GM19468 (cell line): ENCODE data around the gene TARS1.

Experiments
- ATAC-seq: cut with Tn5 transposase; IDR thresholded peaks from one replicate; pipeline ENCODE4 v1.9.1; 2021; ENCODE audit warnings: mild to moderate bottlenecking, moderate library complexity, moderate number of reproducible peaks; ENCODE audit not compliant: unreplicated experiment; ENCODE audit errors: extremely low read depth

Gene TARS1

GRCh38 chr5:33435893-33436490 lies 4.8 kb upstream of the TARS1 start:
- ATAC-seq, result peak; percentile 69

DNA sequence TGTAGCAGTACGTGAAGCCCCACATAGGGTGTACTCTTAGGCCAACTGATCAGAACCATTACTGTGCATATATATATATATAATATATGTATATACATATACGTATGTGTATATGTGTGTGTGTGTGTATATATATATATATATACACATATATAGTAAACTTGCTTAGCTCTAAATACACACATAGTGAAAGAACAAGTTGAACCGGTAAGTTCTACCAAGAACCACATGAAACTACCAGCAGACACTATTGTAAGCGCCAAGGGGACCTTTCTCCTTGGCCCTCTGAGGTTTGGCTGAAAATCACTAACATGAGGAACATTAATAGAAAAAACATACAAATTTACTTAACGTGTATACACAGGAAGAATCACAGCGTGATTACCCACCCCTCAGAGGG lies 1.8 kb upstream of the TARS1 start:
- ATAC-seq, result no peak

DNA sequence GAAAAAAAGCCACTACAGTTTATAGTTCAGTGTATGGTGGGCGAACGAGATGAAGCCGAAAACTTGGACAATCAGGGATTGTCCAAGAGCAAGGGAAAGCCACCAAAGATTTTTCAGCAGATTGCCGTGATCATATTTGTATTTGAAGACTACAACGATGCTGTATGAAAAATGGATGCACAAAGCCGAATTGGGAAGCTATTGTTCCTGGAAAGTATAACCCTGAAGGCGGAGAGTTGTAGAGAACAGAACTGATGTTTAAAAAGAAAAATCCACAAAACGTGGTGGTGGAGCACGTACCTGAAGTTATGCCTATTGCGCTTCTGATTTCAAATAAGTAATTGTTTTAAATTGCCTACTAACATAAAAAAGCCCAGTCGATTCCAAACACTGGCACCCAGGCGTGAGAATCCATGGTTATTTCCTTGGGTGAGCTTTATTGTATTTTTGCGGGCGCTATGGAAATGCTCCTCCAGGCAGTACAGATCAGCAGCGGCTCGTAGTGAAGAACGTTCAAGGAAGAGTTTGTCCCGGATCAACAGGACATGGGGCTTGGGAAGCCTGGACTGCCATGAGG lies 772 bp upstream of the TARS1 start:
- ATAC-seq, result no peak

DNA sequence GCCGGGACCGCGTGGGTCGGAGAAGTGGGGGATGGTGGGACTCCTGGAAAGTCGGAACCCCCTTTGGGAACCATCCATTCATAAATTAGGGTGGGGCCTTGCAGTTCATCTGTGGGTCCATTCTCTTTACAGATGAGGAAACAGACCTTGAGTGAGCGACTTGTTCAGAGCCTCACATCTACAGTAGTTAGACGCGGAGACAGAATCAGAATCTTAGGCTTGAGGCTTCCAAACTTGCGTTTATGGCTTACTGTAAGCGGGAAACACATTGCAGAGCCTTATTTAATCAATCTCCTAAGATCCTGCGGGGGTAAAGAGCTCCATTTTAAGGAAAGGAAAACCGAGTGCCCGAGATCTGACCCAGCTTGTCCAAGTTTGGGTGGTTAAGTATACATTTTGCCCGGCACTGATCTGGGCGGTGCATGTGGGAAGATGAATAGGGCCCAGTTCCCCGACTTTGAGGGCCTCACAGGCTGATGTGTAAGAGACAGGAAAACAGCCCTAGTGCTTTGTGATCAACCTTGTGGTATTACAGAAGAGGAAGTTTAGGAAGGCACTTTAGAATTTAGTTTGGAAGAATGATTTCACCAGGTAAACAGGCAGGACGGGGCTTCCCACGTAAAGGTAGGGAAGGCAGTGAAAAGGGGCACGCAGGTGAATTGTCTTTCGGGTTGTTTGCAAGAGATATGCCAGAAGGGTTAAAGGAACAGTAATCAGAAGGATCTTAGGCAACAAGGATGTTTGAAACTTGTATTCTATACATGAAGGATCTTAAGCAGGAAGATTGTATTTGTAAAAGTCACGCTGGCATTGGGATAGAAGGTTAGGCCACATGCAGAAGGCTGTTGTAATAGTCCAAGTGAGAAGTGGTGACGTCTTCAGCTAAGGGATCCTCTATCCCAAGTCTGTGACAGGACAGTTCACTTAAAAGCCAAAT lies 744 bp downstream of the TARS1 start:
- ATAC-seq, result no peak

DNA sequence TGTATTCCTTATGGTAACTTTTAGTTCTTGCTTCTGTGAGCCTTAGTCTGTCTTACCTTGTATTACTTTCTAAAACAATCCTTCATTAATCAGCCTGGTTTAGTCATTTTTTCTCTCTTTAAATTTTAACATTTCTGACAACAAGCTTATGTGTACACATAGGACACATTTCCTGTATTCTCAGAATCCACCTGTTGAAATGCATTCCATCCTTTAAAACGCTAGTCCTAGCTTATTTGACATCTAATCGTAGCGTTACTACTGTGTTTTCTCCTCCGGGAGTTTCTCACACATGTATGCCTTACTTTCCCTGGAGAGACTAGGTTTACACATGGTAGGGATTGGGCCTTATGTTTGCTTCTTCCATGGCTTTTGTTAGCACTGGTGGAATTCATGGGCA lies 3.8 kb downstream of the TARS1 start:
- ATAC-seq, result no peak

DNA sequence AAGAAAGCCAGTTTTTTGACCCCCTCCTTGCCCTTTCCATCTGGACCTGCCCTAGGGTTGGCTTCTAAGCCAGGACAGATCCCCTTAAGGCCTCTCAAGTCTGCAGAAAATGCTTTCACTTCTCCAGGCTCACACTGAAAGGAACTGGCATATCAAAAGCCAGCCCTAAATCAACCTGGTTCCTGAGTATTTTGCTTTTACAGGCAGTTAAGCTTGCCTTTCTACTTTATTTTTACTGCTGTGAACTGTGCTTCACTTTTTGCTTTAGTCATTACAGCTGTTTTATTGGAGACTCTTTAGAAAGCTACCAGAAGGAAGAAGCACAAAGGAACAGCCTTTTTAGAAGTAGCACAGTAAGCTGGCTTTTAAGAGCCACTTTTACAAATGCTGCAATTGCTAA lies 5.0 kb downstream of the TARS1 start:
- no peak for ATAC-seq

DNA sequence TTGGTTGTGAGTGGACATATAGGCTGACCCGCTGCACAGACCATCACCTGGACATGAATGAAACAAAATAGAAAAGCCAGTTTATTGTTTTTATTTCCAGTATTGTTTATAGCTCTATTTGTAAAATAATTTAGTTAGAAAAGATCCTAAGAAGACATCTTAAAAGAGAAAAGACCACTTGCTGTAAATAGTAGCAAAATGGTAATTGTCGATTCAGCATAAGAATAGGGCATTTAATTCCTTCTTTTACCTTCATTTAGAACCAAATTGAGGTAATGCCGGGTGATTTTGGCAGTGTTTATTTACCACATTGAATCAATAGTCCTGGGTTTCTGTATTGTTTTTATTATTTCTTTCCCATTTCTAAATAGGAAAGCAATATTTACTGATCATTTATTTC lies 7.4 kb downstream of the TARS1 start:
- ATAC-seq, result no peak

- ATAC-seq, result no peak
These were observed 16.4 kb downstream of the TARS1 start for GRCh38 chr5:33457126-33457525.

- no peak for ATAC-seq
These were observed 17.1 kb downstream of the TARS1 start for GRCh38 chr5:33457817-33458216.

GRCh38 chr5:33460210-33460609 lies 19.4 kb downstream of the TARS1 start:
- ATAC-seq, result no peak

- no peak for ATAC-seq
These were observed 21.7 kb downstream of the TARS1 start for GRCh38 chr5:33462456-33462855.

DNA sequence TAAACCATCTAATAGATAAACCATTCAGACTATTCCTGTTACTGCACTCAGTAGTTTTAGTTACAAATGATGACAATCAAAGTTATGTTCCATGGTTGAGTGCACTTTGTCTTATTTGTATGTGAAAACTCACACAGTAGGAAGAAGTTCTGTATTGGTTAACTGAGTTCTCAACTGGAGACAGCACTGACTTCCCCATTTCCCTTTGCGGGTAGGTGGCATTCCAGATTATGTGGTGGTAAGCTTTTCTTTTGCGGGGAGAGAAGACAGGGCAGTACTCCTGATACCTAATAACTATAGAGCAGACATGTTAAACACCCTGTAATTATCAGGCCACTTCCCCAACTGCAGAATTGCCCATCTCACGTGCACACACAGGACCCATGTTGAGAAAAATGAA lies 24.4 kb downstream of the TARS1 start:
- ATAC-seq, result no peak

DNA sequence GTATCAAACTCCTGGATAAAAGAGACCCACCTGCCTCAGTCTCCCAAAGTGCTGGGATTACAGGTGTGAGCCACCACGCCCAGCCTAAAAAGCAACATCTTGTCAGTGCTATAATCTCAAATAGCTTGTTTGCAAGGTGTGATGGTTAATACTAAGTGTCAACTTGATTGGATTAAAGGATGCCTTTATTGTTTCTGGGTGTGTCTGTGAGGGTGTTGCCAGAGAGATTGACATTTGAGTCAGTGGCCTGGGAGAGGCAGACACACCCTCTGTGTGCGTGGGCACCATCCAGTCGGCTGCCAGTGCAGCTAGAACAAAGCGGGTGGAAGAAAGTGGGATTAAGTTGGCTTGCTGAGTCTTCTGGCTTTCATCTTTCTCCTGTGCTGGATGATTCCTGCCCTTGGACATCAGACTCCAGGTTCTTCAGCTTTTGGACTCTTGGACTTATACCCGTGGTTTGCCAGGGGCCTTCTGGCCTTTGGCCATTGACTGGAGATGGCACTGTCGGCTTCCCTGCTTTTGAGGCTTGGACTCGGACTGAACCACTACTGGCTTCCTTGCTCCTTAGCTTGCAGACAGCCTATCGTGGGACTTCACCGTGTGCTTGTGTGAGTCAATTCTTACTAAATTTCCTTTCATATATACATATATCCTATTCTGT lies 28.1 kb downstream of the TARS1 start:
- ATAC-seq, result no peak

DNA sequence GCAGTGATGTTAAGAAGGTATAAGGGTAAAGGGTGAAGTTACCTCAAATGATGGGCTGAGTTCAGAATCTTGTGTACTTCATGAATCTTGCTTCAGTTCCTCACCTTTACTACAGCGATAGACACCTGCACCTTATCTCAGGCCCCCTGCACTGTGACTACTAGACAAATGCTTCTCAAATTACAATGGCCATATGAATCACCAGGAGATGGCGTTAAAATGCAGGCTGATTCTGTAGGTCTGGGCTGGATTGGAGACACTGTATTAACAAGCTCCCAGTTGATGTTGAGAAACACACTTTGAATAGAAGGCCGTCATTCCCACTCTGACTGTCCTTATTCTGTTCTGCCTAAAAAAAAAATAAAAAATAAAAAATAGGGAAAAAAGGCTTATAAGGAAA lies 29.8 kb downstream of the TARS1 start:
- ATAC-seq, result no peak

- no peak for ATAC-seq
These were observed 32.1 kb downstream of the TARS1 start for GRCh38 chr5:33472805-33473409.

DNA sequence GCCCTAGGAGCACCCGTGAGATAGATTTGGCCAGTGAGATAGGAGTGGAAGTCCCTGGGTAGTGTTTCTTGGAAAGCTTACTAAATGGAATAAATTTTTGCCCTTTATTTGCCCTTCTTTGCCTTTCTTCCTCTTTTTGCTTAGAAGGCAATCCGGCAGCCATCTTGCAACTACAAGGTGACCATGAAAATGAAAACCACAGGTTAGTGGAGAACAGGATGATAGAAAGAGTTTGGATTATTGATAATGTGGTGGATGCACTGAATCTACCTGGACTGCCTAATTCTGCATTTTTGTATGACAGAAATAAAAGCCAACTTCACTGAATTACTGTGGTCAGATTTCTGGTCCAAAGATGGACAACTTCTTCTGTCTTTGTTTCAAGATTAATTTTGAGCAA lies 33.2 kb downstream of the TARS1 start:
- no peak for ATAC-seq

- ATAC-seq, result no peak
These were observed 34.2 kb downstream of the TARS1 start for GRCh38 chr5:33474931-33475499.

DNA sequence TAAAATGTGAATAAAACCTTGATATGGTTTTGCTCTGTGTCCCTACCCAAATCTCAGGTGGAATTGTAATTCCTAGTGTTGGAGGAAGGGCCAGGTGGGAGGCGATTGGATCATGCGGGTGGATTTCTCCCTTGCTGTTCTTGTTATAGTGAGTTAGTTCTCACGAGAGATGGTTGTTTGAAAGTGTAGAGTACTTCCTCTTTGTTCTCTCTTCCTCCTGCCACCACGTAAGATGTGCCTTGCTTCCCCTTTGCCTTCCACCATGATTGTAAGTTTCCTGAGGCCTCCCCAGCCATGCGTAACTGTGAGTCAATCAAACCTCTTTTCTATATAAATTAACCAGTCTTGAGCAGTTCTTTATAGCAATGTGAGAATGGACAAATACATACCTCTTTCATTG lies 34.9 kb downstream of the TARS1 start:
- ATAC-seq, result no peak

DNA sequence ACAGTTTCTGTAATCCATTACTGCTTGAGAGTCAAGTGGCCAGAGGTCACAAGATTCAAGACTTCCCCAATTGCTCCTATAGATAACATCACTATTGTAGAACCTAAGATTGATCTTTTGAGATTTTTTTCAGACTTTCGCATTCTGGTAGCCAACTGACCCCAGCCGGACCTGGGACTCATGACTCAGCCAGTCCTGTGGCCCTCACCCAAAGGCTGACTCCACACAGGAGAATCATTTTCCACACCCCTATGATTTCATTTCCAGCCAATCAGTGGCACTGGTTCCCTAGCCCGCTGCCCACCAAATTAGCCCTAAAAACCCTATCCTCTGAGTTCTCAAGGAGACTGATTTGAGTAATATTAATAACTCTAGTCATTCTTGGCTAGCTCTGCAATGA lies 36.2 kb downstream of the TARS1 start:
- no peak for ATAC-seq

GRCh38 chr5:33477816-33478215 lies 37.1 kb downstream of the TARS1 start:
- no peak for ATAC-seq
